H9 (cell line): ENCODE measurements around the gene CDIPT. TPM values are rescaled to one million over a fixed set of nuclear protein-coding genes. Genes with fewer than 3 reads are reported as not detected.

Source experiments
- DNase-seq: peaks from one replicate; pipeline ENCODE4 v3.0.0-alpha.2; 2017
- H2AFZ ChIP-seq: one replicate; pipeline ENCODE4 v1.6.1; 2013; ENCODE audit warnings: mild to moderate bottlenecking, low read length, control low read depth, moderate library complexity
- H2AK5ac ChIP-seq: 2 replicates; pipeline ENCODE4 v1.6.1; 2013; ENCODE audit warnings: low read length, control low read depth, mixed read lengths; ENCODE audit not compliant: insufficient read length
- H2BK120ac ChIP-seq: one replicate; pipeline ENCODE4 v1.6.1; 2013; ENCODE audit warnings: low read depth, mild to moderate bottlenecking, low read length, control low read depth, inconsistent platforms; ENCODE audit not compliant: poor library complexity, severe bottlenecking
- H2BK12ac ChIP-seq: 2 replicates; pipeline ENCODE4 v1.6.1; 2013; ENCODE audit warnings: low read length, control low read depth, mixed read lengths, low read depth; ENCODE audit not compliant: insufficient read length
- H2BK15ac ChIP-seq: 2 replicates; pipeline ENCODE4 v1.6.1; 2013; ENCODE audit warnings: low read depth, low read length, control low read depth
- H2BK20ac ChIP-seq: one replicate; pipeline ENCODE4 v1.6.1; 2013; ENCODE audit warnings: low read depth, mild to moderate bottlenecking, low read length, control low read depth, inconsistent platforms; ENCODE audit not compliant: poor library complexity, severe bottlenecking
- H2BK5ac ChIP-seq: 2 replicates; pipeline ENCODE4 v1.6.1; 2013; ENCODE audit warnings: low read length, control low read depth, mixed read lengths; ENCODE audit not compliant: insufficient read length
- H3K14ac ChIP-seq: 2 replicates; pipeline ENCODE4 v1.6.1; 2013; ENCODE audit warnings: low read length, control low read depth; ENCODE audit not compliant: insufficient read depth
- H3K18ac ChIP-seq: 2 replicates; pipeline ENCODE4 v1.6.1; 2013; ENCODE audit warnings: low read depth, mild to moderate bottlenecking, mixed read lengths, low read length, control low read depth; ENCODE audit not compliant: insufficient read length
- H3K23ac ChIP-seq: 2 replicates; pipeline ENCODE4 v1.6.1; 2013; ENCODE audit warnings: low read length, control low read depth, mixed read lengths, low read depth; ENCODE audit not compliant: insufficient read length
- H3K23me2 ChIP-seq: 2 replicates; pipeline ENCODE4 v1.6.1; 2013; ENCODE audit warnings: low read depth, mild to moderate bottlenecking, mixed read lengths, low read length, control low read depth; ENCODE audit not compliant: insufficient read length, poor library complexity, severe bottlenecking
- H3K27ac ChIP-seq: 2 replicates; pipeline ENCODE4 v1.5.1; 2013; ENCODE audit warnings: low read length, control low read depth, mixed read lengths, low read depth; ENCODE audit not compliant: insufficient read length
- H3K27me3 ChIP-seq: 2 replicates; pipeline ENCODE4 v1.6.1; 2013; ENCODE audit warnings: low read length, control low read depth, inconsistent platforms; ENCODE audit not compliant: insufficient read depth
- H3K4ac ChIP-seq: 2 replicates; pipeline ENCODE4 v1.6.1; 2013; ENCODE audit warnings: low read depth, mild to moderate bottlenecking, control low read depth, inconsistent platforms, low read length, moderate library complexity
- H3K4me1 ChIP-seq: 2 replicates; pipeline ENCODE4 v1.6.1; 2013; ENCODE audit warnings: low read length, control low read depth, inconsistent platforms; ENCODE audit not compliant: insufficient read depth
- H3K4me2 ChIP-seq: 2 replicates; pipeline ENCODE4 v1.6.1; 2013; ENCODE audit warnings: low read length, control low read depth, mixed read lengths; ENCODE audit not compliant: insufficient read length, insufficient read depth
- H3K56ac ChIP-seq: 2 replicates; pipeline ENCODE4 v1.6.1; 2013; ENCODE audit warnings: low read depth, mild to moderate bottlenecking, mixed read lengths, low read length, control low read depth; ENCODE audit not compliant: insufficient read length
- H3K79me1 ChIP-seq: 2 replicates; pipeline ENCODE4 v1.6.1; 2013; ENCODE audit warnings: low read depth, mild to moderate bottlenecking, moderate library complexity, low read length, control low read depth, inconsistent platforms; ENCODE audit not compliant: insufficient read depth, poor library complexity, severe bottlenecking
- H3K79me2 ChIP-seq: 2 replicates; pipeline ENCODE4 v1.6.1; 2013; ENCODE audit warnings: low read length, control low read depth, inconsistent platforms; ENCODE audit not compliant: insufficient read depth
- H3K9ac ChIP-seq: 2 replicates; pipeline ENCODE4 v1.6.1; 2013; ENCODE audit warnings: low read length, control low read depth, mixed read lengths; ENCODE audit not compliant: insufficient read length; ENCODE audit errors: extremely low read depth
- H3K9me3 ChIP-seq: one replicate; pipeline ENCODE4 v1.6.1; 2013; ENCODE audit warnings: low read depth, low read length, inconsistent platforms; ENCODE audit not compliant: control insufficient read depth
- H3T11ph ChIP-seq: one replicate; pipeline ENCODE4 v1.6.1; 2013; ENCODE audit warnings: mild to moderate bottlenecking, low read length, control low read depth, inconsistent platforms
- H4K20me1 ChIP-seq: one replicate; pipeline ENCODE4 v1.6.1; 2013; ENCODE audit not compliant: control insufficient read depth, insufficient read length, insufficient read depth
- H4K5ac ChIP-seq: 2 replicates; pipeline ENCODE4 v1.6.1; 2013; ENCODE audit warnings: low read depth, mild to moderate bottlenecking, mixed read lengths, low read length, control low read depth; ENCODE audit not compliant: insufficient read length
- H4K8ac ChIP-seq: replicated peaks from 2 replicates; pipeline ENCODE4 v1.6.1; 2013; ENCODE audit warnings: low read length, control low read depth, mixed read lengths, low read depth; ENCODE audit not compliant: insufficient read length
- H4K91ac ChIP-seq: 2 replicates; pipeline ENCODE4 v1.6.1; 2013; ENCODE audit warnings: low read depth, mild to moderate bottlenecking, moderate library complexity, mixed read lengths, low read length, control low read depth; ENCODE audit not compliant: insufficient read length
- H3K27ac Mint-ChIP-seq, 3 experiments: 2 replicates in 2 of 3; 3 replicates in 1 of 3; pipeline ENCODE4 v1.8.0; 2020 to 2021; ENCODE audit warnings: mixed read lengths in 3 of 3, mild to moderate bottlenecking in 1 of 3, moderate library complexity in 1 of 3
- H3K27me3 Mint-ChIP-seq: 2 replicates; pipeline ENCODE4 v1.8.0; 2021; ENCODE audit warnings: low read depth, mild to moderate bottlenecking, moderate library complexity, mixed read lengths
- H3K36me3 Mint-ChIP-seq, 3 experiments: 2 replicates in 2 of 3; 3 replicates in 1 of 3; pipeline ENCODE4 v1.8.0; 2020 to 2021; ENCODE audit warnings: low read depth in 3 of 3, mixed read lengths in 3 of 3; ENCODE audit not compliant: insufficient read depth in 1 of 3
- H3K4me1 Mint-ChIP-seq, 2 experiments: 2 replicates each; pipeline ENCODE4 v1.8.0; 2020; ENCODE audit warnings: mixed read lengths in 2 of 2
- H3K4me3 Mint-ChIP-seq, 2 experiments: 2 replicates in 1 of 2; 3 replicates in 1 of 2; pipeline ENCODE4 v1.8.0; 2020 to 2021; ENCODE audit warnings: mild to moderate bottlenecking in 2 of 2, mixed read lengths in 2 of 2, moderate library complexity in 1 of 2
- H3K9me3 Mint-ChIP-seq, 2 experiments: 2 replicates in 1 of 2; 3 replicates in 1 of 2; pipeline ENCODE4 v1.8.0; 2020; ENCODE audit warnings: mild to moderate bottlenecking in 2 of 2, mixed read lengths in 2 of 2, moderate library complexity in 1 of 2
- CTCF ChIP-seq: fragments of 200-600 bp; sonication (generic); conservative IDR thresholded peaks from 3 replicates; pipeline ENCODE4 v1.8.0; 2021; ENCODE audit warnings: antibody characterized with exemption, mild to moderate bottlenecking
- WGBS: extraction: QIAGEN DNeasy Blood & Tissue Kit; methylation state at CpG from one replicate; pipeline ENCODE4 v1.1.7; 2013; ENCODE audit warnings: missing lambda C conversion rate, low lambda C conversion rate, mixed read lengths; ENCODE audit not compliant: insufficient read length; ENCODE audit errors: extremely low coverage; 5-methylcytosine and 5-hydroxymethylcytosine counted together
- total RNA-seq: library from RNA; stranded (reverse); gene quantifications from 2 replicates; pipeline ENCODE4 v1.2.1, GENCODE V29; 2021

The CDIPT gene
- total RNA-seq, 1 experiment from 2014 or later = 70.6 TPM

- H3K14ac ChIP-seq = no peak overlapping the region
- no peak overlapping the region for H3K4ac ChIP-seq
- H4K5ac ChIP-seq = no peak overlapping the region
- peaks cover 2% of the 10 kb centered on the region; the same call in 1 of the 2 replicates for H3K4me1 ChIP-seq
- no peaks in the 10 kb centered on the region for H4K20me1 ChIP-seq
- no CpG with 5 or more reads among the region's 7 CpGs for WGBS
- no peak overlapping the region for H2BK15ac ChIP-seq
- H2BK120ac ChIP-seq = no peak overlapping the region
- H2BK20ac ChIP-seq = no peak overlapping the region
- no peak overlapping the region; a peak in 1 of 5 replicates for H3K4me3 Mint-ChIP-seq
- no peak overlapping the region for H4K91ac ChIP-seq
- no peak overlapping the region for H2AK5ac ChIP-seq
- no peak overlapping the region for H3K4me2 ChIP-seq
- peaks cover 4% of the 10 kb centered on the region for H3K23me2 ChIP-seq
- no peak overlapping the region for H3K27ac Mint-ChIP-seq
- H3K18ac ChIP-seq = no peak overlapping the region
- H3K27ac ChIP-seq = no peak overlapping the region
- H3K9ac ChIP-seq = no peak overlapping the region
- no peak for TF ChIP-seq CTCF
- no peaks in the 10 kb centered on the region for H3K4me1 Mint-ChIP-seq
- no peaks in the 10 kb centered on the region for H3K9me3 Mint-ChIP-seq
- H2BK12ac ChIP-seq = no peak overlapping the region
- no peaks in the 10 kb centered on the region for H3K79me2 ChIP-seq
- no peak overlapping the region for H3K56ac ChIP-seq
- no peak overlapping the region for H3K23ac ChIP-seq
- no peak overlapping the region for H4K8ac ChIP-seq
- H3K27me3 Mint-ChIP-seq = no peaks in the 10 kb centered on the region
- no peaks in the 10 kb centered on the region for H3K79me1 ChIP-seq
- H3K9me3 ChIP-seq = no peaks in the 10 kb centered on the region
- no peak overlapping the region for H3T11ph ChIP-seq
- no peak overlapping the region for H2BK5ac ChIP-seq
- H2AFZ ChIP-seq = no peak overlapping the region
- no peaks in the 10 kb centered on the region for H3K27me3 ChIP-seq
- no peaks in the 10 kb centered on the region for H3K36me3 Mint-ChIP-seq
- no peak for DNase-seq
Measured at GRCh38 chr16:29835926-29836325, 27.1 kb downstream of the CDIPT start.
